HepG2 (cell line): ENCODE results near the gene ZNF524. TPM values are rescaled to one million over a fixed set of nuclear protein-coding genes. Genes with fewer than 3 reads are reported as not detected.

Source experiments
- ADNP ChIP-seq: sonication (generic); formaldehyde crosslinking; IDR thresholded peaks from 2 replicates; pipeline ENCODE4 v1.4.0; 2020; ENCODE audit warnings: missing genetic modification reagents
- ARID2 ChIP-seq: sonication (generic); formaldehyde crosslinking; IDR thresholded peaks from 2 replicates; pipeline ENCODE4 v1.8.1; 2022; ENCODE audit warnings: mild to moderate bottlenecking, missing genetic modification reagents, borderline replicate concordance
- DNMT3B ChIP-seq: conservative IDR thresholded peaks from 2 replicates; pipeline ENCODE4 v1.6.1; 2016; ENCODE audit warnings: missing biosample characterization, control low read depth
- ELF3 ChIP-seq: IDR thresholded peaks from 2 replicates; pipeline ENCODE4 v1.6.1; 2016; ENCODE audit warnings: missing genetic modification reagents, missing compliant biosample characterization
- ESRRA ChIP-seq: sonication (generic); formaldehyde crosslinking; IDR thresholded peaks from 2 replicates; pipeline ENCODE4 v1.5.1; 2020; ENCODE audit warnings: mild to moderate bottlenecking, low read depth, missing genetic modification reagents
- GZF1 ChIP-seq: sonication (generic); formaldehyde crosslinking; IDR thresholded peaks from 2 replicates; pipeline ENCODE4 v1.5.1; 2020; ENCODE audit warnings: mild to moderate bottlenecking, missing genetic modification reagents
- REPIN1 ChIP-seq: sonication (generic); formaldehyde crosslinking; IDR thresholded peaks from 2 replicates; pipeline ENCODE4 v1.8.0; 2022; ENCODE audit warnings: missing genetic modification reagents, low read depth, mild to moderate bottlenecking, borderline replicate concordance
- ZNF558 ChIP-seq: sonication (generic); formaldehyde crosslinking; IDR thresholded peaks from 2 replicates; pipeline ENCODE4 v1.9.0; 2022; ENCODE audit warnings: mild to moderate bottlenecking, missing genetic modification reagents, borderline replicate concordance
- ZNF883 ChIP-seq: sonication (generic); formaldehyde crosslinking; IDR thresholded peaks from 2 replicates; pipeline ENCODE4 v1.5.1; 2020; ENCODE audit warnings: mild to moderate bottlenecking, missing genetic modification reagents; ENCODE audit errors: not compliant biosample characterization
- polyA plus RNA-seq, 8 experiments: library from polyadenylated mRNA; depleted of rRNA in 3 of 8; stranded (reverse) in 7 of 8; unstranded in 1 of 8; fragments of >200 nt; fragmentation: Illumina TruSeq in 4 of 8; extraction: Trizol in 4 of 8; gene quantifications; 2 replicates each; pipeline versions ENCODE4 v1.2.1 to v1.2.3, GENCODE V29; 2011 to 2016; ENCODE audit warnings: low read depth in 4 of 8, missing spikeins in 1 of 8, mixed read lengths in 1 of 8; ENCODE audit not compliant: insufficient read depth in 1 of 8
- total RNA-seq, 5 experiments: library from RNA; depleted of rRNA; stranded (reverse); fragments of >200 nt; fragmentation: Illumina TruSeq; extraction: Trizol; gene quantifications; 2 replicates each; pipeline ENCODE4 v1.2.3, GENCODE V29; 2016; ENCODE audit warnings: low read depth in 1 of 5
- TF ChIP-seq, protein P1 (sequence below): sonication (generic); formaldehyde crosslinking; IDR thresholded peaks from 2 replicates; pipeline ENCODE4 v1.5.1; 2020; ENCODE audit warnings: mild to moderate bottlenecking, missing genetic modification reagents, moderate library complexity
- TF ChIP-seq, protein P2 (sequence below): sonication (generic); formaldehyde crosslinking; IDR thresholded peaks from 2 replicates; pipeline ENCODE4 v1.8.0; 2022; ENCODE audit warnings: missing genetic modification reagents, mild to moderate bottlenecking, inconsistent platforms, borderline replicate concordance
- TF ChIP-seq, protein P3 (sequence below): IDR thresholded peaks from 2 replicates; pipeline ENCODE4 v1.6.1; 2016

ZNF524 gene
- total and polyA plus RNA-seq, 2 of the 13 experiments (the other 11 are each of a cell fraction or from before 2014, with no cell fraction given), result 3.2 to 4.6 TPM

DNA sequence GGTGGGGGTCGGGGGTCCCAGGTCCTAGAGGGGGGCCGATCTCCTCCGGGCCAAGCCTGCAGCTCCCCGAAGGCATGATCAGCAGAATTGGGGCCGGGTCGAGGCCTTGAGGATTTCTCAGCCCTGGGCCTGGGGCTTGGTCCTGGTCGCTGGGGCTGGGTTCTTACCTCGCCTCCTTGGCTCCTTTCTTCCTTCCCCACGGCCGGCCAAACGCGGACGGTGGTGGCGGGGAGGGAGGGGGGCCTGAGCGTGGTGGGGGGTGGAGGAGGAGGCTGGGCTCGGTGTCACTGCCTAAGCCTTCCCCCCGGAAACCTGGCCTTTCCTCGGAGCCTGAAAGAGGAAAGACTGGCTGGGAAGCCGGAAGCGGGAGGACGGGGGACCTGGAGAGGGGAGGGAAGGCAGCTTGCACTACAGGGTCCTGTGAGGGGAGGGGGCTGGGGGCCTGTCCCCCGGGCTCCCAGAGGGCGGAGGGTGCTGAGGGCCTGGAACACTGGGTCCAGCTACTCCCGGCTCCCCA, 19.4 kb upstream of the ZNF524 start, which contains the start of gene ZNF579 (continued):
- TF ChIP-seq ESRRA (0 out of 2 replicates have a peak, but pooled peaks have one; percentile 26), ARID2 (no peak), ELF3 (CRISPR knock-in tag) (peak; percentile 76), REPIN1 (CRISPR knock-in tag) (0 out of 2 replicates have a peak, but pooled peaks have one; percentile 45), ZNF558 (CRISPR knock-in tag) (0 out of 2 replicates have a peak, but pooled peaks have one; percentile 24), GZF1 (CRISPR knock-in tag) (0 out of 2 replicates have a peak, but pooled peaks have one; percentile 27), DNMT3B (CRISPR knock-in tag) (0 out of 2 replicates have a peak, but pooled peaks have one; percentile 4), ADNP (CRISPR knock-in tag) (peak; percentile 34; the same call in 1 of the 2 replicates), ZNF883 (no peak)
- TF ChIP-seq, protein P1, sequence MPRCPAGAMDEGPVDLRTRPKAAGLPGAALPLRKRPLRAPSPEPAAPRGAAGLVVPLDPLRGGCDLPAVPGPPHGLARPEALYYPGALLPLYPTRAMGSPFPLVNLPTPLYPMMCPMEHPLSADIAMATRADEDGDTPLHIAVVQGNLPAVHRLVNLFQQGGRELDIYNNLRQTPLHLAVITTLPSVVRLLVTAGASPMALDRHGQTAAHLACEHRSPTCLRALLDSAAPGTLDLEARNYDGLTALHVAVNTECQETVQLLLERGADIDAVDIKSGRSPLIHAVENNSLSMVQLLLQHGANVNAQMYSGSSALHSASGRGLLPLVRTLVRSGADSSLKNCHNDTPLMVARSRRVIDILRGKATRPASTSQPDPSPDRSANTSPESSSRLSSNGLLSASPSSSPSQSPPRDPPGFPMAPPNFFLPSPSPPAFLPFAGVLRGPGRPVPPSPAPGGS (CRISPR knock-in tag), result 0 out of 2 replicates have a peak, but pooled peaks have one; percentile 7
- TF ChIP-seq, protein P2, sequence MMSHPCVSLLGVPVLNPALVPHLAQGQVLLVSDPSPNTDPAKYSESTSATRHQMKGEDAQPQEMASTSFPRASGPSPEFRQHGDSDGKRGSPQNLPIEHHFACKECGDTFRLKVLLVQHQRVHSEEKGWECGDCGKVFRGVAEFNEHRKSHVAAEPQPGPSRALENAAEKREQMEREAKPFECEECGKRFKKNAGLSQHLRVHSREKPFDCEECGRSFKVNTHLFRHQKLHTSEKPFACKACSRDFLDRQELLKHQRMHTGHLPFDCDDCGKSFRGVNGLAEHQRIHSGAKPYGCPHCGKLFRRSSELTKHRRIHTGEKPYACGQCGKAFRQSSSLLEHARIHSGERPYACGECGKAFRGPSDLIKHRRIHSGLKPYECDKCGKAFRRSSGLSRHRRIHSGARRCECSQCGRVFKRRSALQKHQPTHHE (CRISPR knock-in tag), result 0 out of 2 replicates have a peak, but pooled peaks have one; percentile 30
- TF ChIP-seq, protein P3, sequence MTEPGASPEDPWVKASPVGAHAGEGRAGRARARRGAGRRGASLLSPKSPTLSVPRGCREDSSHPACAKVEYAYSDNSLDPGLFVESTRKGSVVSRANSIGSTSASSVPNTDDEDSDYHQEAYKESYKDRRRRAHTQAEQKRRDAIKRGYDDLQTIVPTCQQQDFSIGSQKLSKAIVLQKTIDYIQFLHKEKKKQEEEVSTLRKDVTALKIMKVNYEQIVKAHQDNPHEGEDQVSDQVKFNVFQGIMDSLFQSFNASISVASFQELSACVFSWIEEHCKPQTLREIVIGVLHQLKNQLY (CRISPR knock-in tag), result no peak
